ENCODE data around the gene TRIM77.
"Not testable (repeated sequence)": the region's sequence is repeated elsewhere in the genome, so short reads cannot be mapped to it uniquely, and the experiment has no call there.

Gene TRIM77, protein sequence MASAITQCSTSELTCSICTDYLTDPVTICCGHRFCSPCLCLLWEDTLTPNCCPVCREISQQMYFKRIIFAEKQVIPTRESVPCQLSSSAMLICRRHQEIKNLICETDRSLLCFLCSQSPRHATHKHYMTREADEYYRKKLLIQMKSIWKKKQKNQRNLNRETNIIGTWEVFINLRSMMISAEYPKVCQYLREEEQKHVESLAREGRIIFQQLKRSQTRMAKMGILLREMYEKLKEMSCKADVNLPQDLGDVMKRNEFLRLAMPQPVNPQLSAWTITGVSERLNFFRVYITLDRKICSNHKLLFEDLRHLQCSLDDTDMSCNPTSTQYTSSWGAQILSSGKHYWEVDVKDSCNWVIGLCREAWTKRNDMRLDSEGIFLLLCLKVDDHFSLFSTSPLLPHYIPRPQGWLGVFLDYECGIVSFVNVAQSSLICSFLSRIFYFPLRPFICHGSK

DNA sequence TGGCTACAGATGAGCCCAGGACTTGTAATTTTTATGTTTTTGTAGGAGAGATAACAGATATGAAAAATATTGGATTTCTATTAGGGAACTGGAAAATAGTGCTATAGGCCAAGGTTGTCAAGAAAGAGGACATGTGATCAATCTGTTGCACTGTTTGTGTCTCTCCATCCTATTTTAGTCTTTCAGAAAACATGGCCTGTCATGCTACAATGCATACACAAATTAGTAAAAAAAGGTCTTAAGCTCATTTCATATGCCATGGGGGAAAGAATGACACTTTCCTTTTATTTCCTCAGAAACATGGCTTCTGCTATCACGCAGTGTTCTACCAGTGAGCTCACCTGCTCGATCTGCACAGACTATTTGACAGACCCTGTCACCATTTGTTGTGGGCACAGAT, at the start of gene TRIM77:
Gene TRIM77 (plus strand): TSS at position 301 of the 400 bp plus-strand sequence. CDS start 0 bp downstream, at position 301.
- DNase-seq (ENCODE audit: low read depth), result not testable (repeated sequence)

DNA sequence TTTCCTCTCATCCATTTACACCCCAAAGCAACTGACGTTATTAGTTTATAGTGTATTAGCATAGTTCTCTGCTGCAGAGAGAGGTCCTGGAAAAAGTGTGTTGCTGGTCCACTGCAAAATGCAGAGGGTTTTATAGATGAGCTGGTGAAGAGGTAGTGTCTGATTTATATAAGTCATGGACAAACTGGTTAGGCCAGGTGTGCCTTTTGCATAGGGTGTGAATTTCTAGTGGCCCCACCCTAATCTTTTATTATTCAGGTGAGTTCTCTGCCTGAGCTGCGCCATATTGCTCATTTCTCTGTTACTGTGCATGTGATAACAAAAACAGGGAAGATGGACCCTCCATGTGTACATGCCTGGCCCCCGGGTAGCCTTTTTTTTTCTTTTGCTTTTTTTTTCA, 43.1 kb upstream of the TRIM77 start:
- no peak for DNase-seq (ENCODE audit: low read depth)

DNA sequence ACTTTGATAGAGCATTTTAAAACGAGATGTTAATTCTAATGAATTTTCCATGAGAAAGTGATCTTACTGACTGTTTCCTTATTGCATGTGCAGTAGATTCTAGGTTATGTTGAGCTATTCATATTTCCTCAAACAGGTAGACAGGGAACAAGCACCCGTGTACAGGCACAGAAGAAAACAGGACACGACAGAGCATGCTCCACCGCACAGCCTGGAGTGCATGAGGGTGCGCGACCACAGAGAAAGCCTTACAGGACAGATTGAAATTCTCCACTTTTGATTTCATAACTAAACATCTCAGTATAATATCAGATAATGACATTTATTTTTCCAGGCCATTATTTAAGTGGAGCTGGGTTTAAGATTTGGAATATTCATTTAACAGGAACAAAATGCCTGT, 41.9 kb upstream of the TRIM77 start:
- not testable (repeated sequence) for DNase-seq (ENCODE audit: low read depth)

DNA sequence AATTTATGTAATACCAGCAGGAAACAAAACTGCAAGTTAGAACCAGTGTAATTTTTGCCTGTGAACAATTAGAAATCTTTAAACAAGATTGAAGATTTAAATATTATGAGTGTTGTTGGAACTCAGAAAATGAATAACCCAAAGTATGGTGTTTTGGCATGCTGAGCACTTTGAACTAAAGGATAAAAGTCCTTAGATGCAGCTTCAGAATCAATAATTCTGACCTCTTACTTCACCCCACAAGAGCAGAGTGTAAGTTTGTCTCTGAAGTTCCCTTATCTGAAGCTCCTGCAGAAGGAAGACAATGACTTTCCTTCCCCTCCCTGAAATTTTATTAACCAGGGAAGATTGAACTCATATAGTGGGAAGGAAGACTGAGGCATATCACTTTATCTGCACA, 40.5 kb upstream of the TRIM77 start:
- not testable (repeated sequence) for DNase-seq (ENCODE audit: low read depth)

DNA sequence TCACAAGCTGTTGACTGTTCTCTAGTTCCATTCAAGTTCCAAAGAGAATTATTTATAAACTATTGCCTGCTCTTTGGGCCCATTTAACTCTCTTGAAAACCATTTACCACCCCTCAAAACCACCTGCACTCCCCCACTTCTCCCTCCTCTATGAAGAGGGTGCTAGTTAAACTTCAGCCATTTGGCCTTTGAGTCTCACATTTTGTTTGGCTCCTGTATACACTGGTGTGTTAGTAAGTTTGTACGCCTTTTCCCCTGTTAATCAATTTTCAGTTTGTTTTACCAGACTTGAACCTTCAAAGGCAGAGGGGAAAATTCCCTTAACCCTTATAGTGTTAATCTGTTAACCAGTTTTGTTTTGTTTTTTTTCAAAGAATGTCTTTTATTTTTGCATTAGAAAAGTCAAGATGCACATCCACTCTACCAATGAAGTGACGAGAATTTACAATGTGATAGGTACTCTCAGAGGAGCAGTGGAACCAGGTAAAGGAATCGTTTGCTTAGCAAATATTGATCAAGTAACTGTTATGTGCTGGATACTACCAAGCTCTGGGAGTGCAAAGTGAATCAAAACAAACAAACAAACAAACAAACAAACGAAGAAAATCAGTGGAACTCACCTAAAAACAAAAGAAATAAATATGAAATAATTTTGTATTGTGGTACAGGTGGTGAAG, 40.0 kb upstream of the TRIM77 start:
- DNase-seq (ENCODE audit: low read depth), result not testable (repeated sequence)

DNA sequence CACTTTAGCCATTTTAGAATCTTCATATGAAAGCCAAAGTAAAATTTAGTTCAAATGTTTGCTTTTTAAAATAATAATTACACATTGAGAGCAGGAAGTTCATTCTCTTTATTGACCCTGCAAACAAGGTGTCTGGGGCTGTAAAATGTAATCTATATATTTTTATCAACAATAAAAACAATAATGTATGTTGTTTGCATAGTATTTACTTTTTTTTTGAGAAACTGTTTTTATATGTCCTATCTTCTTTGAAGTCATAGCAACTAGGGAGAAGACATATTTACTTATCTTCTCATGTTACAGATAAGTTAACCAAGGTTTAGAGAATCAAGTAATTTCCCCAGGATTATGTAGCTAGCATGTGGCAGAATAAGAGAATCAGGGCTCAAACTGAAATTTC, 37.6 kb upstream of the TRIM77 start:
- not testable (repeated sequence) for DNase-seq (ENCODE audit: low read depth)

DNA sequence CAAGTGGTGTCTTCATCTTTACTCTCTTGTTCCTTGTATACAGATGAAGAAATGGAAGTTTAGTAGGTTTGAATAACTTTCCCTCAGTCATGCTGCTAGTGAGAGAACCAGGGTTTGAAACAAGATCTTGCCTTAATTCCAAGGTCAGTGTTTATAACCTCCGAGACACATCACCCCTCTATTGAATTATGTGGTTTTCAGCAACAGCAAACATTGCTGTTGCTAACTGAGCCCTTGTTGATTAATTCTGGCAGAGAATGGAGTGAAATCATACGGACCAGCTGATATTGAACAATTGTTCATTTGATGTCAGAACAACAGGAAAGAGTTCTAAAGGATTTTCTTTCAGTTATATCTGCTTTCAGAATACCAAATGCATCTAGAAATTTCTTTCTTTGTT, 36.7 kb upstream of the TRIM77 start:
- DNase-seq (ENCODE audit: low read depth), result not testable (repeated sequence)

DNA sequence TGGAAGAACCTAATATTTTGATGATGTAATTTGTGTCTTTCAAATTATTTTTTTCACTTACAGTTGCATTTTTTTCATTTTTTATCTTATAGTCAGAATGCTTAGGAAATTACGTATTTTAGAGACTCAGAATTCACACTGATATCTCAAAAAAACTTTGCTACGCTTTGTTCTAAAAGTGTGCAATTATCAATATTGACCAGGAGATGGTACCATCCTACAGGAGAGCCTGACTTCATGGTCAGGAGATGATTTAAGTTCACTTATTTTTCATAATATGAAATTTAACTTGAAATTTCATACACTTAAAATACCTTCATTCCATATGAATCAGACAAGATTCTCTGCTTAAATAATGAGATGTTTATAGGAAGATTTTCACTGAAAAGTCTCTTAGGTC, 34.7 kb upstream of the TRIM77 start:
- not testable (repeated sequence) for DNase-seq (ENCODE audit: low read depth)

DNA sequence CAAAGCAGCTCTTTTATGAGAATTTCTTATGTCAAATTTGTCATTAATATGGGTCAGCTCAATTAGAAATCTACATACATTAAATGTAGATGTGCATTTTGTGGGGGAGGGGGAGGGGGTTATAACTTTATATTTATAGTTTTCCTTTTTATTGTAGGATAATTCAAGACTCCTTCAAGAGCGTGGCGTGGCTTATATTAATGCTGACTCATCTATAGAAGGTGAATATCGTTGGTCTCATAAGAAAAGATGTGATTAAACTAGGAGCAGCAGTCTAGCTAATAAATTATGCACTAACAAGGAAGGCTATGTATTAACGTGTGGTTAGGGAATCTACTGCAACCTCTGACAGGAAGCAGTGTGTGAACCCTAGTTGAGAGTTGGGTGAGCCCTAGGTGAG, 34.2 kb upstream of the TRIM77 start:
- DNase-seq (ENCODE audit: low read depth), result not testable (repeated sequence)

DNA sequence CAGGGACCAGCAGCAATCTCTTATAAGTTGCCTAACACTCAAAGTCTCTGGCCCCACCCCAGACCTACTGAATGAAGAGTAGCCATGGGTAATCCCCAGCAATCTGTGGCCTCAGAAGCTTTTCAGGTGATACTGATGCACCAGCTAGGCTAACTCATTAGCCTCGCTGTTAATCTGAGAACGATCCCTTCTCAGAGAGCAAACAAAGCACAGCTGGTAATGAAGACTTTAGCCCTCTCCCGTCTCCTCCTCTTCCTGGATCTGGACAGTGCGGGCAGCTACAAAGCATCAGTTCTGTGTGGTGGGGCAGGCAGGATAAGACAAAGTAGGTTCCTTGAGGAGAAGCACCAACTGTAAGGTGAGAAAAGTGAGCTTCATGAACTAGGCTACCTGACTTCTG, 3.0 kb upstream of the TRIM77 start:
- DNase-seq (ENCODE audit: low read depth), result not testable (repeated sequence)

DNA sequence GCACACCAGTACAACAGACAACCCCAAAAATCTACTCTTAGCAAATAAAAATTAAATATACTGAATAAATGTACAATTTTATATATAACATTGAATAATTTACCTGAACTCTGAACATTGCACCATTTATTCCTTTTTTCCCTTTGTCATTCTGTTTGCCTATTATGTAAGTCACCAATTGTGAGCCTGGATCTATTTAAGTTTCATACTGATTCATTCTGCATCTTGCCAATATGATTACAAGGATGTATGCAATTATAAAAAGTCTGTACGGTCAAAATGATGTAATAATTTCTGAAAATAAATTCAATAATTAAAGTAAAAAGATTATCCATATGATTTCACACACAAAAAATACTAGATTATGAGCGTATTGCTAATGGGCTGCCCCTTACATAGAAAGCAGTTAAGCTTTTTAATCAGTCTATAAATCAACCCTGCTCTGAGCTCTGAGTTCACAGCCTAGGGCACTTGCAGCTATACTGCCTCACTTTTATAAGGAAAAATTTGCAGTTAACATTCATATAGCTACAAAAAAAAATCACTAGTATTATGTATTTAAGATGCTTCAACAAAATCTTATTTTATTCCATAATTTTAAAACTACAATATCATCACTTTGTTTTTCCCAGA, 14.9 kb downstream of the TRIM77 start:
- DNase-seq (ENCODE audit: low read depth), result not testable (repeated sequence)

DNA sequence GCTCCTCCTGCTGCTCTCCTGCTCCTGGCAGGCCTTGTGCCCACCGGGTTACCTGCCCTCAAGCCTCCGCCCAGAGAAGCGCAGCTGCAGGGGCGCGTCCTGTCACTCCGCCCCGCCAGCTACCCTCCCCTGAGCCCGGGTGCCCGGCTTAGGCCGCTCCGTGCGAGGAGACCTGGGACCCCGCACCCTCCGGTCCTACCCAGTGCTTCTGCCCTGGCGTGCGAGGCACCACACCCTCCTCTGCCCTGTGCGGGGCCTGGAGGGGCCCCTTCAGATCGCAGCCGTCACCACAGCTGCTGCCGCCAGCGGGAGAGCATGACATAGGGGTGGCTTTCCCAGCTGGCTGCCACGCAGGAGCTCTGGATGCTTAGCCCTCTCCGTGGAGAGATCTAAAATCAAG, 20.1 kb downstream of the TRIM77 start:
- DNase-seq (ENCODE audit: low read depth), result not testable (repeated sequence)

DNA sequence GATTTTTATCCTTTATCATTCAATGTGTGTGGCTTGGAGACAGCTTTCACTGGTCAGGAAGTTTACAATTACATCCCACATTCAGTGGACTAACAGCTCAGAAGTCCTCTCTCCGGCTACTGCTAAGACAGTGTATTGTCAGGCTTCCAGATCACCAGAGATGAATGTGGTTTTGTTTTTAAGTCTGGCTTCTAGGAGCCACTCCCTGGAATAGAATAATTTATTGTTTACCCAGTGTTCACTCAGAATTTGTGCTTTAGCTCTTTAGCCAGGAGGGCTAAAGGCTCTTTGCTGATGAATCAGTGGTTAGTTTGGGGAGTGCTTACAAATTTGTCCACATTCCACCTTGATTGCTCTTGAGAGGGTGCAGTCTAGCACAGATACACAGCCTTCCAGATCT, 26.5 kb downstream of the TRIM77 start:
- no peak for DNase-seq (ENCODE audit: low read depth)

DNA sequence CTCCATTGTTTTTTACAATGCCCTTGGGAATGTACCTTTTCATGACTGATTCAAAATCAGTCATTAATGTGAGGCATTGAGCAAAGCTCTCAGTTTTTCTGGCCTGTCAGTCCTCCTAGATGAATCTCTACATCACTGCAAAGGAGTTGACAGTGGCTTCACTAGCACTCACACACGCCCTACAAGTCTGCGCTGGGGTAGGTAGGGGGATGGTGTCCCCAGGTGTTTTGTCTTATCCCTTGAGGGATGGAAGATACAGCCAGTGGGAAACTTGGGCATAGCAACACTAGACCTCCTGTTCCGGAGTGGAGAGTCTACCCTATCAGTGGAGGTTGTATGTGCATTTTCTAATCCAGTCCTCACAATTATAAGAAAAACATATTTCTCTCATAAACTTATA, 27.0 kb downstream of the TRIM77 start:
- DNase-seq (ENCODE audit: low read depth), result no peak

DNA sequence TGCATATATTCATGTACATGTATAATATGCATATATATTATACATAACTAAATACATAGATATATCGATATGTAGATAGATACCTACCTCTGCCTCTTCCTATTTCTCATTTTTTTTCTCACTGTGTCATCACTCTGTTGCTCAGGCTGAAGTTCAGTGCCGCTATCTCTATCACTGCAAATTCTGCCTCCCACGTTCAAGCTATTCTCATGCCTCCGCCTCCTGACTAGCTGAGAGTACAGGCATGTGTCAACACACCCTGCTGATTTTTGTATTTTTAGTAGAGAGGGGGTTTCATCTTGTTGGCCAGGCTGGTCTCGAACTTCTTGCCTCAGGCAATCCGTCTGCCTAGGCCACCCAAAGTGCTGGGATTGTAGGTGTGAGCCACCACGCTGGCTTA, 31.3 kb downstream of the TRIM77 start:
- not testable (repeated sequence) for DNase-seq (ENCODE audit: low read depth)

DNA sequence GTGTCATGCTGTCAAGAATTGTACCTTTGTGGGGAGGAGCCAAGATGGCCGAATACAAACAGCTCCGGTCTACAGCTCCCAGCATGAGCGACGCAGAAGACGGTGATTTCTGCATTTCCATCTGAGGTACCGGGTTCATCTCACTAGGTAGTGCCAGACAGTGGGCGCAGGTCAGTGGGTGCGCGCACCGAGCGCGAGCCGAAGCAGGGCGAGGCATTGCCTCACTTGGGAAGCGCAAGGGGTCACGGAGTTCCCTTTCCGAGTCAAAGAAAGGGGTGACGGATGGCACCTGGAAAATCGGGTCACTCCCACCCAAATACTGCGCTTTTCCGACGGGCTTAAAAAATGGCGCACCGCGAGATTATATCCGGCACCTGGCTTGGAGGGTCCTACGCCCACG, 34.1 kb downstream of the TRIM77 start:
- not testable (repeated sequence) for DNase-seq (ENCODE audit: low read depth)

DNA sequence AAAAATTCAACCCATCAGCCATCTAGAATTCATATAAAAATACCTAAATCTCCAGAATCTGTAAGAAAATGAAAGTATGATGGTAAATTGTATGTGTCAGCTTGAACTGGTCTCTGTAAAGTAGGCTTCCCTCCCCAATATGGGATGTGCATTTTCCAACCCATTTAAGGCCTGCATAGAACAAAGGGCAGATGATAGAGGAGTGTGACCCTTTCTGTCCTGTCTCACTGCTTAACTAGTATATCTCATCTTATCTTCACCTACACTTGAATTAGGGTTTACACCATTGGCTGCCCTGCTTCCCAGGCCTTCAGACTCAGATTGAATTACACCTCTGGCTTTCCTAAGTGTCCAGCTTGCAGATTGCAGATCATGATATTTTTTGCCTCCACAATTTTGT, 40.7 kb downstream of the TRIM77 start:
- not testable (repeated sequence) for DNase-seq (ENCODE audit: low read depth)

Measured in fibroblast of gingiva (primary cell).